22Rv1 (cell line): ENCODE measurements around the gene CFAP92.

Experiments
- H3K27ac ChIP-seq: fragments of 450-650 bp; 2 replicates; pipeline ENCODE4 v1.5.1; 2017
- CTCF ChIP-seq: fragments of 450-650 bp; IDR thresholded peaks from 2 replicates; pipeline ENCODE4 v1.5.1; 2017; ENCODE audit warnings: mild to moderate bottlenecking
- ZFX ChIP-seq: fragments of 450-650 bp; IDR thresholded peaks from 2 replicates; pipeline ENCODE4 v1.6.1; 2017; ENCODE audit warnings: antibody characterized with exemption, borderline replicate concordance

CFAP92 gene

GRCh38 chr3:129014148-129014547 is 20.3 kb upstream of the CFAP92 start:
- no peak overlapping the region for H3K27ac ChIP-seq
- no peak for TF ChIP-seq ZFX
- TF ChIP-seq CTCF, result no peak

- H3K27ac ChIP-seq, result no peak overlapping the region
- TF ChIP-seq ZFX (no peak), CTCF (no peak)
Observed at GRCh38 chr3:129013491-129013891, 19.6 kb upstream of the CFAP92 start.

GRCh38 chr3:129010310-129010956 is 16.6 kb upstream of the CFAP92 start:
- no peak overlapping the region for H3K27ac ChIP-seq
- no peak for TF ChIP-seq CTCF
- TF ChIP-seq ZFX, result no peak

GRCh38 chr3:129009266-129009665 is 15.4 kb upstream of the CFAP92 start:
- no peak overlapping the region for H3K27ac ChIP-seq
- TF ChIP-seq CTCF (no peak), ZFX (no peak)

GRCh38 chr3:129007792-129008191 is 13.9 kb upstream of the CFAP92 start:
- H3K27ac ChIP-seq, result no peak overlapping the region
- no peak for TF ChIP-seq ZFX
- no peak for TF ChIP-seq CTCF

- H3K27ac ChIP-seq, result no peak overlapping the region
- TF ChIP-seq CTCF, result no peak
- no peak for TF ChIP-seq ZFX
Observed at GRCh38 chr3:129006864-129007263, 13.0 kb upstream of the CFAP92 start.

- no peak overlapping the region for H3K27ac ChIP-seq
- TF ChIP-seq CTCF (no peak), ZFX (no peak)
Observed at GRCh38 chr3:129005526-129006303, 11.8 kb upstream of the CFAP92 start.
